GM15510 (cell line): ENCODE measurements around the gene ULK4.

Experiments
- POLR2A ChIP-seq: IDR thresholded peaks from 3 replicates; pipeline ENCODE4 v1.6.1; 2011; ENCODE audit warnings: borderline replicate concordance; ENCODE audit not compliant: insufficient read length; ENCODE audit errors: extremely low read depth

ULK4 gene

DNA sequence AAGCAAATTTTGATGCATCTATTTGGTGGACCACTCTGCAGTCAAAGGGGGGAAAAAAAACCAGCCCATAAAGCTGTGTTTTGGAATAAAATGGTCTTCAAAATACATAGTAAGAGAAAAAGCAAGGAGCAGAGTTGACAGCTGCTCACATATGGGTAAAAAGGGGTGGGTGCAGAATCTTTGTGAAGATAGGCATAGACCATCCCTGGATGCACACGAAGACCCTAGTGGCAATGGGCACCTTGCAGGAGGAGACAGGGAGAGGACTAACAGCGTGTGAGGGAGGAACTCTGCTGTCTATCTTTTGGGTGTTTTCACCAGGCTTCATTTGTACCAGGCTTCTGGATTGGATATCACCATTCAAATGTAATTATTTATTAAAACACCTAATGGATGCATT, 718.7 kb downstream of the ULK4 start:
- TF ChIP-seq POLR2A, result no peak

DNA sequence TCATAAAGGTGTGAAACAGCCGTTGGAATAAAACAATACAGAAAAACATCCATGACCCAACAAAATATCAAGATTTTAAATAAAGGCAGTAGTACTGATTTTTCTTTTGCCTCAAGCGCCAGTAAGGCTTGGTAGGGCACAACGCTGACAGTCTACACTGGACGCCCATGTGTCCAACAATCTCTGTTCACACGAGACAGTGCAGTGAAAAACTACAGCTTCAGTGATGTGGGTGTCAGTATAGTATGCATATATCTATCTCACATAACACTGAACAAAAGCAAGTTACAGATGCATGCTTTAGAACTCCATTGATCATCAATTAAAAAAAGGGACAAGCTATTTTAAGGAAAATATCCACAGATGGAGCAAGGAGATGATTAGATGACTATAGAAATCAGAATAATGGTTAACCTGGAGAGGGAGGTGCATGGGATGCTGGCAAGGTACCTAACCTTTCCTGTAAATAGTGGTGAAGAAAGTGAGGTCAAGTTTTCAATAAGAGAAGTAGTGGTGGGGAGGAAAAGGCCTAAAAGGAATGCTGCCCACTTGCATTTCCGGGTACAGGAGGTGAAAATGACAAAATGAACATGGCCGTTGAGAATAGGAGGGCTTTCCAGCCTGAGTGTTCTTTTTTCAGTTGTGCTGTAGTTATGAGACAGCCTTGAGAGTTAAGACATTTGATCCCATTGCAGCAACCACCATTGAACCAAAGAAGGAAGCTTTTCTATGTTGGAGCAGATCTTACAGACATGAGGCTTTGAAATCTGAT, 719.9 kb downstream of the ULK4 start:
- TF ChIP-seq POLR2A, result no peak

DNA sequence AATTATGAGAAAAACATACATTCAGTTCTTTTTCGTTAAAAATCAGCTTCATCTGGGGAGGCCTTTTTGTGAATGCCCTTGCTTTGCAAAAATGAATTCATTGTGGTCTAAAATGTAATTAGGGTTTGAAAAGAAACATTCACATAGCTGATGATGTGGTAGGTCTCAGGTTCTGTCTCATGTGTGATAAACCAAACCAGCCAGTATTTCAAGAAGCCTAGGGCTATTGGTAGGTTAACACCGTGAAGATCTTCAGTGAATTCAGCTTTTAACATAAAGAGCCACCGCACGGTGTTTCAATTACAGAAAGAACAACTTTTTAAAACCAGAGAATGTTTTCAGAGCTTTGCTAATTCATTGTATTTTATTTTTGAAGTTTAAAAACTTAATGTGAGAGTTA, 720.7 kb downstream of the ULK4 start:
- no peak for TF ChIP-seq POLR2A

DNA sequence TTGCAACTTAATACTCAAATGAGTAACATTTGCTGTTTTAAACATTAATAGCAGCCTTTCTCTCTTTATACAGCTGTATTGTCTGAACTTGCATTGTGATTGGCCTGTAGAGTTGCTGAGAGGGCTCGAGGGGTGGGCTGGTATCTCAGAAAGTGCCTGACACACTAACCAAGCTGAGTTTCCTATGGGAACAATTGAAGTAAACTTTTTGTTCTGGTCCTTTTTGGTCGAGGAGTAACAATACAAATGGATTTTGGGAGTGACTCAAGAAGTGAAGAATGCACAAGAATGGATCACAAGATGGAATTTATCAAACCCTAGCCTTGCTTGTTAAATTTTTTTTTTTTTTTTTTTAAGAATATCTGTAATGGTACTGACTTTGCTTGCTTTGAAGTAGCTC, 722.3 kb downstream of the ULK4 start:
- no peak for TF ChIP-seq POLR2A

DNA sequence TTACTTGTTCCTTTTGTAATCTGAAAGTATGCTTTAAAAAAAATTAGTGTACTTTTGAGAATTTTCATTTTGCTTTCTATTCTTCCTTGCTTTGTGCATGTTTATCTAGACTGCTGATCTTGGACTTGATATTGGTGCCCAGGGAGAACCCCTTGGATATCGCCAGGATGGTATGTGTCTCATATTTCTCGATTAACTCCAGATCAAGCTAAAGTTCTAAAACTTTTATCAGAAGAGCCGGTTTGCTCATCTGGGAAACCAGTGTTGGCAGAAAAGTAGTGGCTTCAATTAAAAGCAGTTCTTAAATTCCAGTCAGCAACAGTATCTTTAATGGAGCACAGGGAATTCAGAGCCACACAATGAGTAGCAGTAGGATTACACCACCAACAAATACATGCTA, 724.0 kb downstream of the ULK4 start:
- TF ChIP-seq POLR2A, result no peak

DNA sequence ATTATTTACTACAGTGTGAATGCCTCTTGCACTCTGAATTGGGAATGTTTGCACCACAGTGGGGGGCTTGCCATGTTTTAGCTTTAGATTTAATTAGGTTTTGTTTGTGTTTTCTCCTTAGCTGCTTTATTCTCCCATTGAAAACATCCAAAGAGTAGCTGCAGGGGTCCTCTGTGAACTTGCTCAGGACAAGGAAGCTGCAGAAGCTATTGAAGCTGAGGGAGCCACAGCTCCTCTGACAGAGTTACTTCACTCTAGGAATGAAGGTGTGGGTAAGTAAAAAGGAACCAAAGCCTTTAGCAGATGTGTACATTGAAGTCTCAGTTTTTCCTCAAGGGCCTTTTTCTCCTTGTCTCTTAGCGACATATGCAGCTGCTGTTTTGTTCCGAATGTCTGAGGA, 725.7 kb downstream of the ULK4 start:
- TF ChIP-seq POLR2A, result no peak

DNA sequence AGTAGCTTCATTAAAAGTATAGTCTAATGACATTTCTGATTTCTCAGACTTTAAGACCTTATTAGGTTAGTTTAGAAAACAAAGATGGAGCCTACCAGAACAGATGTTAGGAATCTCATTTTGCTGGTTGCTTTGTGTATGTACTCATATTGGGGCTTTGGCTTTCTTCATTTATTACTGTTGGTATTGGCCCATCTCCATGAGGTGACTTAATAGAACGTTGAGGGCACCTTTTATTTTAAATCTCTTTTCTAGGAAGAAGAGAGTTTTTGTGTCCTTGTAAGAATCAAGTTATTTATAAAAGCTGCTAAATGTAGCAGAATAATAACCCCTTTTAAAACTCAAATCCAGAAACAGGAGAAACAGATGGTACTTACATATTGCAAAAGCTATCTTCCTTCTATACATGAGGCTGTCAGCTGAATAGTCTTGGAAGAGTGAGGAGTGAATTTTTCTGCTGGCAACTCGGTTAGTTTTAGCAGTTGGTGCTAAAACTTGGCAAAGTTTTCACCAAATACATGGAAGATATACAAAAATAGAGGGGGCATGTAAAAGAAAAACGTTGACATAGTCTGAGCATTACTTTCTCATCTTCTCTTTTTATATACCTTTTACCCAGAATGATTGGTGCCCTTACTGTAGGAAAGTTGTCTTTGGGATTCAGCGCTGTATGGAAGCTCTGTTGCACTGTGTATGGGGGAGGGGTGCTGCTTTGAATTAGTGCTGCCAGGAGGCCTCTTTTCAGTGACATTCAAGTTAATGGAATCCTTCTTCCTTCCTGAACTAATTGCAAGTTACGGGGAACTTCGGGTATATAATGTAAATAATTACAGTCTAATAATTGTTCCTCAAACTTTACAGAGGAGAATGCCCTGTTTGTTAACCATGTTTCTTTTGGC, 726.8 kb downstream of the ULK4 start:
- no peak for TF ChIP-seq POLR2A

DNA sequence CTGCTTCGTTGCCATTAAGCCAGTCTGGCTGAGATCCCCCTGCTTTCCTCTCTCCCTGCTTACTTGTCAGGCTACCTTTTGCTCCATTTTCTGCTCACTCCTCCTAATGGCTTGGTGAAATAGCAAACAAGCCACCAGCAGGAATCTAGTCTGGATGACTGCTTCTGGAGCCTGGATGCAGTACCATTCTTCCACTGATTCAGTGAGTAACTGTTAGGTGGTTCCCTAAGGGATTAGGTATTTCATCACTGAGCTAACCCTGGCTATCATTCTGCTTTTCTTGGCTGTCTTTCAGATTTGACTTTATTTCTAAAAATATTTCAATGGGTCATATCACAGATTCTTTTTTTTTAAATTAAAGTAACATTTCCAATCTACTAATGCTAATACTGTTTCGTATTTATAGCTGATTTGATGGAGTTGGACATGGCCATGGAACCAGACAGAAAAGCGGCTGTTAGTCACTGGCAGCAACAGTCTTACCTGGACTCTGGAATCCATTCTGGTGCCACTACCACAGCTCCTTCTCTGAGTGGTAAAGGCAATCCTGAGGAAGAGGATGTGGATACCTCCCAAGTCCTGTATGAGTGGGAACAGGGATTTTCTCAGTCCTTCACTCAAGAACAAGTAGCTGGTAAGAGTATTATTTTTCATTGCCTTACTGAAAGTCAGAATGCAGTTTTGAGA, 737.6 kb downstream of the ULK4 start:
- TF ChIP-seq POLR2A, result no peak

DNA sequence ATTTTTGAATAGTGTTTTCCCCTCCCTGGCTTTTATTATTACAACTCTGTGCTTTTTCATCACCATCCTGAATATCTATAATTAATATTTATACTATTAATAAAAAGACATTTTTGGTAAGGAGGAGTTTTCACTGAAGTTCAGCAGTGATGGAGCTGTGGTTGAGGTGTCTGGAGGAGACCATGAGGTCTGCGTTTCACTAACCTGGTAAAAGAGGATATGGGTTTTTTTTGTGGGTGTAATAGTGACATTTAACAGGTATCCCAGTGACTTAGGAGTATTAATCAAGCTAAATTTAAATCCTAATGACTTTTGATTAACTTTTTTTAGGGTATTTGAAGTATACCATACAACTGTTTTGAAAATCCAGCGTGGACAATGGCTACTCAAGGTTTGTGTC, 738.2 kb downstream of the ULK4 start:
- TF ChIP-seq POLR2A, result no peak

DNA sequence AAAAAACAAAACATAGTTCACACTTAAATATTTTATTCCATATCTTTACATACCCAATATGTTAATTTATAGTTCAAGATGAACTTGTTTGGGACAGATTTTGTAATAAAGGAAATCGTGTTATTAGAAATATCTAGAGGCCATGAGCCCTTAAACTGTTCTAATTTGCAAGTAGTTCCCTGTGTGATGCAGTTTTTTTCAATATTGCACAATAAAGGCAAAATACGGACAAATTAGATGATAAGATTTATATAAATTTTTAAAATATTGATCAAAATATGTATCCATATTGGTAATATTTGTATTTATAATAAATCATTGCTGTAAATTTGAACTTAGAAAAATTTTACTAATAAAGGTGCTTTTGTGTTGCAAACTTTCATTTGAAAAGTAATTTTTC, 738.8 kb downstream of the ULK4 start:
- TF ChIP-seq POLR2A, result no peak

DNA sequence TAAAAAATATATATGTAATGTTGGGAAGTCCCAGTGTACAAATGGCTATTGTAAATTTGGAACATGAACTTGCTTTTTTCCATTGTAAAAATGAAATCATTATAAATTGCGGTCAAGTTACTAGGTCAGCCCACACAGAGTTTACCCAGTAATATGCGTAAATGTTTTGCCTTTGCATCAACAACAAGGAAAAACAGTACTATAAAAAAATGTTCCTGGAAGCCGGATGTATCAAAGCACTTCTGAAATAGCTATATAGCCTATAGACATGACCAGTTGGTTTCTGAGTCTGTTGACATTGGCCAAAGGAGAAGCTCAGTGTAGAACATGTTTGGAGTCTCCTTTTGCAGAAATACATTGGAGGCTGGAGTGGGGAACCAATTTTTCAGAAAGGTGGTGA, 739.4 kb downstream of the ULK4 start:
- no peak for TF ChIP-seq POLR2A

DNA sequence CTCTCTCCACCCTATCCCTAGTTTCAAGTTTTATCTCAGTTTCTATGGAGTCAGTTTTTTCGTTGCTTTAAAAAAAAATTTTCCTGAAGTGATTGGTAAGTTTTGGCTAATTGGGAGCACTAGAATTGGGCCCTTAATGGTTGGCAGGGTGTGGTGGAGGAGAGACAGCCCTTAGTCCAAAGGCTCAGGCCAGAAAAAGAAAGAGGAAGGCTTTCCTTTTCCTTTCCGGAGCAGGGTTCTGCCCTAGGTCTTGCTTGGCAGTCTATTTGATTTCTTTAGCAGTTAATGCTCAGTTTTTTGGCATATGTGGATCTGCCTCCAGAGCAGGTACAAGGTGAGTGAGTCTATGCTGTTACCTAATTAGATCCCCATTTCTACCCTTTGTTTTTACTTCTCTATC, 739.9 kb downstream of the ULK4 start:
- no peak for TF ChIP-seq POLR2A

DNA sequence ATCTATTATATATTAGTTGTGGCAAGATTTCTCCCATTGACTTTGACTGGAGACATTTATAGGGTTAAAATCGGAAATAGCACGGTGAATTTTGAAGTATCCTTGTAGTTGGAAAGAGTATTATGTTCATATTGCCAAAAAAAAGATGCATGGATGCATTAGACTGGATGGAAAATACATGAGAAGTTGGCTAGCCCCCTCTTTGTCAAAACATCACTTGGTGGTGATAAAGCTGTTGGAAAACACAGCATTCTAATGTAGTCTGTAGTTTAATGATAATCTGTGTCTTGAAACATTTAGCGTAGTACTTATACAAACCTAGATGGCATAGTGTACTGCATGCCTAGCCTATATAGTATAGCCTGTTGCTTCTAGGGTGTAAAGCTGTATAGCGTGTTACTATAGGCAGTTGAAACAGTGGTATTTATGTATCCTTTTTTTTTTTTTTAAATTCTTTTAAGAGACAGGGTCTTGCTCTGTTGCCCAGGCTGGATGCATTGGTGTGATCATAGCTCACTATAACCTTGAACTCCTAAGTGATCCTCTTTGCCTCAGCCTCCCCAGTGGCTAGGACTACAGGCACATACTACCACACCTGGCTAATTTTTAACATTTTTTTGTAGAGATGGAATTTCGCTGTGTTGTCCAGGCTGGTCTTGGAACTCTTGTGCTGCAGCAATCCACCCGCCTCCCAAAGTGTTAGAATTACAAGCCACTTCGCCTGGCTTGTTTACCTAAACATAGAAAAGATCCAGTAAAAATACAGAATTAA, 740.8 kb downstream of the ULK4 start:
- no peak for TF ChIP-seq POLR2A

DNA sequence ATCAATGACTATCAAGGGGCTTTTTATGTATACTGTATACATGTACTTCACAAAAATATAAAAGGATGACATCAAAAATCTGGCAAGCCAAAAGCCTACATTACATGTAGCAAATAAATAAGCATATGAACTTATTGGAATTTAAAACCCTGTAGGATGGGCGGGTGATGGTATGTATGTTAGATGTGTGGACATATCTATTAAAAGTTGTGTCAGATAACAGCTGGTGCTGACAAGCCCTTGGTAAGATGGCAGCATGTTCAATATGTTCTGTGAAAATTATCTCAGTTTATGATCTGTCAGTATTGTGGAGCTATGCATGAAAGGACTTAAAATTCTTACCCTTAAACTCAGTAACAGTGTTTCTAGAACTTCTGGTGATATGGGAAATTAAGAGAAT, 742.5 kb downstream of the ULK4 start:
- TF ChIP-seq POLR2A, result no peak
